NCI-H1694 treated with DMSO at 0.1 percent for 48 hours (cell line): ENCODE data around the gene LRCH3.
"Not testable (repeated sequence)": the region's sequence is repeated elsewhere in the genome, so short reads cannot be mapped to it uniquely, and the experiment has no call there.

Experiments
- DNase-seq: peaks from one replicate; lab custom pipeline; 2025; lab: John Stamatoyannopoulos, UW

Gene LRCH3

GRCh38 chr3:197883541-197883940, 92.5 kb downstream of the LRCH3 start:
- no peak for DNase-seq

- DNase-seq: not testable (repeated sequence)
Observed at GRCh38 chr3:197884330-197884729, 93.3 kb downstream of the LRCH3 start.

DNA sequence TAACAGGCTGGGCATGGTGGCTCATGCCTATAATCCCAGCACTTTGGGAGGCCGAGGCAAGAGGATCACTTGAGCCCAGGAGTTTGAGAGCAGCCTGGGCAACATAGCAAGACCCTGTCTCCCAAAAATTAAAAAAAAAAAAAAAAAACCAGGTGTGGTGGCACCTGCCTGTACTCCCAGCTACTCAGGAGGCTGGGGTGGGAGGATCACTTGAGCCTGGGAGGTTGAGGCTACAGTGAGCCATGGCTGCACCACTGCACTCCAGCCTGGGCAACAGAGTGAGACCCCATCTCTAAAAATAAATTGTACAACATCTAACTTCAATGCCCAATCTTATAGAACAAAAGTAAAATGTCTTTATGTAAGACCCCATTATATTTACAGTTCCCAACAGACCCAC, 95.0 kb downstream of the LRCH3 start:
- DNase-seq: not testable (repeated sequence)

GRCh38 chr3:197887430-197888053, 96.5 kb downstream of the LRCH3 start:
- not testable (repeated sequence) for DNase-seq

GRCh38 chr3:197888511-197888910, 97.5 kb downstream of the LRCH3 start:
- no peak for DNase-seq

GRCh38 chr3:197889204-197889930, 98.3 kb downstream of the LRCH3 start:
- no peak for DNase-seq

- no peak for DNase-seq
Observed at GRCh38 chr3:197890693-197891092, 99.6 kb downstream of the LRCH3 start.

- DNase-seq: no peak
Observed at GRCh38 chr3:197892162-197892561, 101.1 kb downstream of the LRCH3 start.

DNA sequence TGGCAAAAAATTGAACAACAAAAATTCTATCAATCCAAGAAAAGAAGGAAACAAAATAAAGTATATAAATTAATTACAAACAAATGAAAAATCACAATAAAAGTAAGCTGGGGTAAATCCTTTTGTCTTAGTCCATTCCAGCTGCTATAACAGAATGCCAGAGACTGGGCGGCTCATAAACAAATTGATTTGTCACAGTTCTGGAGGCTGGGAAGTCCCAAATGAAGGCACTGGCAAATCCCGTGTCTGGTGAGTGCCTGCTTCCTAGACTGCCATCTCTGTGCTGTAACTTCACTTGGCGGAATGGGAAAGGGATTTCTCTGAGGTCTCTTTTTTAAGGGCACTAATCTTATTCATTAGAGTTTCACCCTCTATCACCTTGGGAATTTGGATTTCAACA, 105.4 kb downstream of the LRCH3 start:
- no peak for DNase-seq

GRCh38 chr3:197899833-197900478, 108.9 kb downstream of the LRCH3 start:
- no peak for DNase-seq

GRCh38 chr3:197901626-197902025, 110.6 kb downstream of the LRCH3 start:
- DNase-seq: no peak

DNA sequence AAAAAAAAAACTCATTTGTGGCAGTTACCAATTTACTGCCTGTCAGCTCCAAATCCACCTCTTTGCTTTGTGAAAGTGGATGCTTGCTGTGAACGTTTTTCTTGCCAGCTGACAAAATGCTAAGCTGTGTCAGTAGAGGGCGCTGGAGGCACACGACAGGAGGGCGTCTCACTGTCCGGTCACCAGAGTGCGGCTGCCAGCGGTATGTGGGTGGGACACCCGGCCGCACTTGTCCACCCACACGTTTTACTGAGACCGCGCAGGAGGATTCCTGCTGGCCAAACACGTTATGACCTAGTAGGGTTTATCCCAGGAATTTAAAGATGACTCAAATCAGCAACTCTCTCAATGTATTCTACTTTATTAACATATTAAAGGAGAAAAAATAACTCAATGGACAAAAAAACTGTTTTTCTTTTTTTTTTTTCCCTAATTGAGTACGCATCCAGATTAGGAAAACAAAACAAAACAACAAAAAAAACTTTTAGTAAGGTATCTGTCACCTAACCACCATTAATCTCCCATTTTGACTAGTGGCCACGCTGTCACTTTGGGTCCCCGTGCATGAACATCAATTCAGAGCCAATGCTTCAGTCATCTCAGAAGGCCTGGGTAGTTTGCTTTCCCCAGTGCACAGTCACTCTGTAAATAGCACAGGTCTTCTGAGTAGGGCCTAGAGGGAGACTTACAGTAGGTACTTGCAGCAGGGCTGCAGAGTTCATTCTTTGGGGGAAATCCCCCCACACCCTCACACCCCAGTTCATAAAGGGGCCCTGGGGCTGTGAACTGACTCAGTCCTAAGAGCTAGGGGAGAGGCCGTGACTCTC, 115.2 kb downstream of the LRCH3 start:
- DNase-seq: peak; percentile 36

GRCh38 chr3:197906850-197907187, 115.8 kb downstream of the LRCH3 start:
- no peak for DNase-seq

- DNase-seq: no peak
Observed at GRCh38 chr3:197907196-197907595, 116.1 kb downstream of the LRCH3 start.

- not testable (repeated sequence) for DNase-seq
Observed at GRCh38 chr3:197908550-197908949, 117.5 kb downstream of the LRCH3 start.

- DNase-seq: no peak
Observed at GRCh38 chr3:197908957-197909701, 118.1 kb downstream of the LRCH3 start.

- no peak for DNase-seq
Observed at GRCh38 chr3:197912741-197913476, 121.9 kb downstream of the LRCH3 start.

- DNase-seq: no peak
Observed at GRCh38 chr3:197913641-197914380, 122.8 kb downstream of the LRCH3 start.

DNA sequence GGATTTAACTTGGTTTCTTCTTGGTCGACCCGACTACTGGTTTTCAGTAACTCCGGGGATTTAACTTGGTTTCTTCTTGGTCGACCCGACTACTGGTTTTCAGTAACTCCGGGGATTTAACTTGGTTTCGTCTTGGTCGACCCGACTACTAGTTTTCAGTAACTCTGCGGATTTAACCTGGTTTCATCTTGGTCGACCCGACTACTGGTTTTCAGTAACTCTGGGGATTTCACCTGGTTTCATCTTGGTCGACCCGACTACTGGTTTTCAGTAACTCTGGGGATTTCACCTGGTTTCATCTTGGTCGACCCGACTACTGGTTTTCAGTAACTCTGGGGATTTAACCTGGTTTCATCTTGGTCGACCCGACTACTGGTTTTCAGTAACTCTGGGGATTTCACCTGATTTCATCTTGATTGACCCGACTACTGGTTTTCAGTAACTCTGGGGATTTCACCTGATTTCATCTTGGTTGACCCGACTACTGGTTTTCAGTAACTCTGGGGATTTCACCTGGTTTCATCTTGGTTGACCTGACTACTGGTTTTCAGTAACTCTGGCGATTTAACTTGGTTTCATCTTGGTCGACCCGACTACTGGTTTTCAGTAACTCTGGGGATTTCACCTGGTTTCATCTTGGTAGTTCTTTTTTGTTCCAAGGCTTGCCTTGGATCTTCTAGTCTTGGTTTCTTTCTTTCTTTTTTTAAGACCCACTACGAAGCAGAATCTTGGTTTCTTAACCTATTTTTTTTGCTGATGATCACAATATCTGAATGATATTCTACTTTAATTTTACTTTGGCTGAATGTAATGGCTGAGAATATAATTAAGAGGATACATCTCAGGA, 130.6 kb downstream of the LRCH3 start:
- DNase-seq: not testable (repeated sequence)
